LNCaP clone FGC (cell line): ENCODE data around the gene HERC4.

ENCODE experiments used
- DNase-seq: peaks from one replicate; pipeline ENCODE4 v3.0.0-alpha.2; 2011; ENCODE audit warnings: low read depth
- H3K4me3 ChIP-seq: 2 replicates; pipeline ENCODE4 v1.5.1; 2011; ENCODE audit warnings: mild to moderate bottlenecking, low read depth, low read length, control low read depth
- CTCF ChIP-seq: IDR thresholded peaks from 2 replicates; pipeline ENCODE4 v1.5.1; 2012; ENCODE audit warnings: mild to moderate bottlenecking; ENCODE audit not compliant: control insufficient read depth, insufficient read depth; ENCODE audit errors: extremely low read depth

The HERC4 gene

GRCh38 chr10:68111584-68111983 is 36.5 kb upstream of the HERC4 start:
- H3K4me3 ChIP-seq = no peak overlapping the region
- no peak for TF ChIP-seq CTCF
- DNase-seq = no peak

- no peak for TF ChIP-seq CTCF
- no peak overlapping the region for H3K4me3 ChIP-seq
- DNase-seq = no peak
Observed at GRCh38 chr10:68110027-68110426, 34.9 kb upstream of the HERC4 start.

GRCh38 chr10:68109331-68109730 is 34.2 kb upstream of the HERC4 start, which contains the start of gene MYPN:
MYPN (plus strand) TSS chr10:68109488; CDS start chr10:68121439, 11,951 bp downstream.
- H3K4me3 ChIP-seq = no peak within 1 kb of the TSS
- no peak for TF ChIP-seq CTCF
- DNase-seq = no peak

GRCh38 chr10:68108653-68109052 is 33.6 kb upstream of the HERC4 start:
- no peak for TF ChIP-seq CTCF
- DNase-seq = no peak
- no peak overlapping the region for H3K4me3 ChIP-seq

GRCh38 chr10:68108051-68108450 is 33.0 kb upstream of the HERC4 start:
- DNase-seq = no peak
- no peak overlapping the region for H3K4me3 ChIP-seq
- TF ChIP-seq CTCF = no peak

- TF ChIP-seq CTCF = no peak
- no peak overlapping the region for H3K4me3 ChIP-seq
- DNase-seq = no peak
Observed at GRCh38 chr10:68107651-68108050, 32.6 kb upstream of the HERC4 start.

GRCh38 chr10:68106656-68107055 is 31.6 kb upstream of the HERC4 start:
- DNase-seq = peak; percentile 81
- TF ChIP-seq CTCF = no peak

More at GRCh38 chr10:68106656-68107055, 31.6 kb upstream of the HERC4 start:
- H3K4me3 ChIP-seq = no peak overlapping the region
